C4-2B (cell line): ENCODE data around the gene ARL10.

Source experiments
- ZFX ChIP-seq: fragments of 450-650 bp; IDR thresholded peaks from 2 replicates; pipeline ENCODE4 v1.6.1; 2017
- TF ChIP-seq, protein P1 (sequence below): fragments of 450-650 bp; conservative IDR thresholded peaks from 2 replicates; pipeline ENCODE4 v1.5.1; 2017; ENCODE audit warnings: mild to moderate bottlenecking

- TF ChIP-seq, protein P1, sequence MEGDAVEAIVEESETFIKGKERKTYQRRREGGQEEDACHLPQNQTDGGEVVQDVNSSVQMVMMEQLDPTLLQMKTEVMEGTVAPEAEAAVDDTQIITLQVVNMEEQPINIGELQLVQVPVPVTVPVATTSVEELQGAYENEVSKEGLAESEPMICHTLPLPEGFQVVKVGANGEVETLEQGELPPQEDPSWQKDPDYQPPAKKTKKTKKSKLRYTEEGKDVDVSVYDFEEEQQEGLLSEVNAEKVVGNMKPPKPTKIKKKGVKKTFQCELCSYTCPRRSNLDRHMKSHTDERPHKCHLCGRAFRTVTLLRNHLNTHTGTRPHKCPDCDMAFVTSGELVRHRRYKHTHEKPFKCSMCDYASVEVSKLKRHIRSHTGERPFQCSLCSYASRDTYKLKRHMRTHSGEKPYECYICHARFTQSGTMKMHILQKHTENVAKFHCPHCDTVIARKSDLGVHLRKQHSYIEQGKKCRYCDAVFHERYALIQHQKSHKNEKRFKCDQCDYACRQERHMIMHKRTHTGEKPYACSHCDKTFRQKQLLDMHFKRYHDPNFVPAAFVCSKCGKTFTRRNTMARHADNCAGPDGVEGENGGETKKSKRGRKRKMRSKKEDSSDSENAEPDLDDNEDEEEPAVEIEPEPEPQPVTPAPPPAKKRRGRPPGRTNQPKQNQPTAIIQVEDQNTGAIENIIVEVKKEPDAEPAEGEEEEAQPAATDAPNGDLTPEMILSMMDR: no peak
- no peak for TF ChIP-seq ZFX
These were observed 31.0 kb downstream of the ARL10 start for GRCh38 chr5:176396330-176396729.
